Measurements from ENCODE around the gene FNDC3B. TPM values are rescaled to one million over a fixed set of nuclear protein-coding genes. Genes with fewer than 3 reads are reported as not detected.

FNDC3B gene
- total and polyA plus RNA-seq, 12 donors = 9.7 to 118 (median 85.0) TPM

DNA sequence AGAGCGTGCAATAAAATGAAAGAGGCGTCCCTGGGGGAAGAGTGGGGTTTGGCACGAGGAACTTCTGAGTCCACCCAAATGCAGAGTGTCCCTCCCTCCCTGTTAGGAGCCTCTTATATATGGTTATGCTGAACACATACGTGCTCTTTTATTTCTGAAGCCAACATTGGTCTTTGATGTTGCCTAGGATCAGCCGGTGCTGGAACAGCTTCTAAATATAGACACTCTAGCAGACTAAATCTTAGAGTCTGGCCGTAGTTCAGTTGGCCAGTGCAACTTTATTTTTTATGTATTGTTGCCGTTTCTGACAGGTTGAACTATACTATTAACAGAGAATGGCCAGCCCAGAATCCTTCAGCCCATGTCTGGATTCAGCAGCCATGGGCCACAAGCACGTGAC, 280.2 kb downstream of the FNDC3B start:
- H3K27ac ChIP-seq = peak overlapping the region; percentile 2 to 88 (median 80)
- intact Hi-C loops (cut with DNase I) = loop anchor here in 2 of 10 donors (5.0 to 10.0 kb wide), 3 partner anchors 277 to 485 kb away; partner anchors contain the start of gene FNDC3B (in 1 of the 2)
- TF ChIP-seq, protein P1, sequence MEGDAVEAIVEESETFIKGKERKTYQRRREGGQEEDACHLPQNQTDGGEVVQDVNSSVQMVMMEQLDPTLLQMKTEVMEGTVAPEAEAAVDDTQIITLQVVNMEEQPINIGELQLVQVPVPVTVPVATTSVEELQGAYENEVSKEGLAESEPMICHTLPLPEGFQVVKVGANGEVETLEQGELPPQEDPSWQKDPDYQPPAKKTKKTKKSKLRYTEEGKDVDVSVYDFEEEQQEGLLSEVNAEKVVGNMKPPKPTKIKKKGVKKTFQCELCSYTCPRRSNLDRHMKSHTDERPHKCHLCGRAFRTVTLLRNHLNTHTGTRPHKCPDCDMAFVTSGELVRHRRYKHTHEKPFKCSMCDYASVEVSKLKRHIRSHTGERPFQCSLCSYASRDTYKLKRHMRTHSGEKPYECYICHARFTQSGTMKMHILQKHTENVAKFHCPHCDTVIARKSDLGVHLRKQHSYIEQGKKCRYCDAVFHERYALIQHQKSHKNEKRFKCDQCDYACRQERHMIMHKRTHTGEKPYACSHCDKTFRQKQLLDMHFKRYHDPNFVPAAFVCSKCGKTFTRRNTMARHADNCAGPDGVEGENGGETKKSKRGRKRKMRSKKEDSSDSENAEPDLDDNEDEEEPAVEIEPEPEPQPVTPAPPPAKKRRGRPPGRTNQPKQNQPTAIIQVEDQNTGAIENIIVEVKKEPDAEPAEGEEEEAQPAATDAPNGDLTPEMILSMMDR (IDR thresholded peaks at IDR 0.05) = no peak
- WGBS, 2 donors = 43 to 55% methylated on average over 8 of the region's 8 CpGs
- peak in 6 of 8 donors; percentile 24 to 75 (median 43) for ATAC-seq
- no peak for DNase-seq
- H3K4me3 ChIP-seq = no peak overlapping the region
- peaks cover 7 to 100% (median 90%) of the 10 kb centered on the region in 9 donors for H3K4me1 ChIP-seq
- no peaks in the 10 kb centered on the region for H3K27me3 ChIP-seq
- no peaks in the 10 kb centered on the region for H3K9me3 ChIP-seq
- peaks cover 0 to 69% (median 3%) of the 10 kb centered on the region in 9 donors for H3K36me3 ChIP-seq

DNA sequence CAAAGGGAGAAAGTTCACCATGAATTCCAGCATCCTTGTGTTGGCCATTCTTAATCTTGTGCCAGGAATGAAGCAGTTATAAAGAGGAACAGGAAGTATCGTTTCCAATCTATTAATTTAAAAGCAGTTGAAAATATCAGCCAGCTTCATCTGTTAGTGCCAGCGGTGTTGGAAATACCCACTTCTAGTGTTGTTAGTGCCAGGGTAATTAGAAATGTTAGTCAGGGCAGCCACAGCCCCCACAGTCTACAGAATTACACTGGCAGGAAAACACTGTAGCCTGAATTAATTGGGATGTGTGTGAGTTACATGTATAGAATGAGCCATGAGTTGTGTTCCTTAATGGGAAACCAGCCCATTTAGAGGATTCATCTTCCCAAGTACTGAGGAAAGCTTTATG, 281.1 kb downstream of the FNDC3B start:
- Histone ChIP-seq H3K9me3 (no peaks in the 10 kb centered on the region), H3K27me3 (no peaks in the 10 kb centered on the region), H3K4me1 (peaks cover 7 to 100% (median 86%) of the 10 kb centered on the region in 9 donors), H3K4me3 (no peak overlapping the region), H3K36me3 (peaks cover 0 to 70% (median 6%) of the 10 kb centered on the region in 9 donors), H3K27ac (peak overlapping the region; percentile 21 to 88 (median 80))
- 50 to 59% methylated on average over 2 of the region's 2 CpGs for WGBS, 2 donors
- DNase-seq = no peak
- intact Hi-C loops (cut with DNase I) = loop anchor here in 3 of 10 donors (5.0 to 10.0 kb wide), 4 partner anchors 276 to 496 kb away; partner anchors contain the start of gene FNDC3B (in 2 of the 3)
- TF ChIP-seq, protein P1 (IDR thresholded peaks at IDR 0.05) = no peak
- ATAC-seq = no peak

DNA sequence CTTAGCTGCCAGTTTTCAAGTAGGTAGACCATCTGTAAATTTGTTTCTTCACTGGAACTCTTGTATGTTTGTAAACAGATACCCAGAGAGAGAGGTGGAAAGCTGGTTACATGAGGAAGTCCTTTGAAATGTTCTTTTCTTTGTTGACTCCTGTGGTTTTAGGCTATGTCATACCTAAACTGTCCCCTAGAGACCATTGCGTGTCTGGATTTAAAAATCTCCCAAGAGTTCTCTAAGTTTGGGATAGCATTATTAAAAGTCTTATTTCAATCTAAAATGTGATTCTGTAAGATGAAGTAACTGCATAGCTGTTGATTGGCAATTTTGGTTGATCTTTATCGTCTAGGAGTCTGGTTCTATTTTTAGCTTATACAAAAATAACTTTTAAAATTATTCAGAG, 281.7 kb downstream of the FNDC3B start:
- H3K36me3 ChIP-seq = peaks cover 0 to 76% (median 11%) of the 10 kb centered on the region in 9 donors
- no peaks in the 10 kb centered on the region for H3K9me3 ChIP-seq
- DNase-seq (no peak), ATAC-seq (no peak)
- TF ChIP-seq, protein P1 (IDR thresholded peaks at IDR 0.05) = peak in 1 of 9 donors; percentile 10
- H3K4me3 ChIP-seq = no peak overlapping the region
- no peaks in the 10 kb centered on the region for H3K27me3 ChIP-seq
- intact Hi-C loops (cut with DNase I) = loop anchor here in 3 of 10 donors (5.0 to 10.0 kb wide), 4 partner anchors 276 to 496 kb away; partner anchors contain the start of gene FNDC3B (in 2 of the 3)
- H3K4me1 ChIP-seq = peaks cover 7 to 95% (median 80%) of the 10 kb centered on the region in 9 donors
- WGBS, 2 donors = 48 to 50% methylated on average over 2 of the region's 2 CpGs
- H3K27ac ChIP-seq = peak overlapping the region in 9 of 10 donors; percentile 21 to 88 (median 81)

DNA sequence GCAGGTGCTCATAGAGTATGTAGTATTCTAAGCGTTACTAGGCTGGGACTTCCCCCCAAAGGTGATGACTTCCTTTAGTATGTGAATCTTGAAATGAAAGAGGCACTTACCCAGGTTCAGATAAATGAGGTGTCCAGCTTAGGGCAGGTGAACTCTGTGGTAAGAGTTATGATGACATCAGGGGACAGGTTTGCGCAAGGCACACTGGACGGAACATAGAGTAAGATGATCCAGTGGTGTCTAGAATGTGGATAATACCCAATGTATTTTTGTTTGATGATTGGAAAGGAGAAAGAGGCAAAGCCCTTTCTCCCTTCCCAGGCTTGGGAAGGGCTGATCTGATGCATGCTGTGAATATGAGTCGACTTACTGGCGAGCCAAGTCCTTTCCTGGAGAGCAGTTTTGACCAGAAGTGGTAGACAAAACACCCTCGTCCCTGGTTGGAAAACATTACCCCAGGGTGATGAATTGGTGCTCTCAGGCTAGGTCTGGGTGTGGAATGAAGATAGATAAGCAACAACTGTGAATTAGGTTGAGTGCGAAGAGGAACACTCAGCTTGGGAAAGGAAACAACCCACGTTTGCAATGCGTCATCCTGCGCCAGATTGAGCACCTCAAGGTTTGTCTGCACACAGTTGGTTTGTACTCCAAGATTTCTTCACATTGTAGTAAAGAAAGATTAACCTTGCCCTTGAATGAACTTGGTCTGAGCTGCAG, 284.7 kb downstream of the FNDC3B start:
- Histone ChIP-seq H3K9me3 (no peaks in the 10 kb centered on the region), H3K27ac (peak overlapping the region in 9 of 10 donors; percentile 5 to 87 (median 51)), H3K27me3 (no peaks in the 10 kb centered on the region), H3K4me1 (peaks cover 3 to 65% (median 50%) of the 10 kb centered on the region in 9 donors), H3K36me3 (peaks cover 0 to 91% (median 18%) of the 10 kb centered on the region in 9 donors), H3K4me3 (no peak overlapping the region)
- ATAC-seq = peak in 7 of 8 donors; percentile 30 to 73 (median 50)
- DNase-seq = no peak
- intact Hi-C loops (cut with DNase I) = loop anchor here in 3 of 10 donors (5.0 to 10.0 kb wide), 4 partner anchors 279 to 499 kb away; partner anchors contain the start of gene FNDC3B (in 2 of the 3)
- 65 to 66% methylated on average over 10 of the region's 10 CpGs for WGBS, 2 donors
- TF ChIP-seq, protein P1 (IDR thresholded peaks at IDR 0.05) = no peak

Measured in heart right ventricle (tissue), 16 donors.